Mesodermal cell (in vitro differentiated cells): Measurements from ENCODE around the gene AGAP1.

Source experiments
- H3K27ac ChIP-seq: 2 replicates; pipeline ENCODE4 v1.7.0; 2013; ENCODE audit warnings: mild to moderate bottlenecking, low read depth, low read length, moderate library complexity; ENCODE audit not compliant: severe bottlenecking
- H3K36me3 ChIP-seq: 2 replicates; pipeline ENCODE4 v1.7.1; 2013; ENCODE audit warnings: mild to moderate bottlenecking, low read length, moderate library complexity; ENCODE audit not compliant: control insufficient read depth, insufficient read depth
- H3K4me1 ChIP-seq: one replicate; pipeline ENCODE4 v1.7.1; 2013; ENCODE audit warnings: mild to moderate bottlenecking, low read length; ENCODE audit not compliant: insufficient read depth, control insufficient read depth, poor library complexity, severe bottlenecking
- H3K4me3 ChIP-seq: 2 replicates; pipeline ENCODE4 v1.7.0; 2013; ENCODE audit warnings: low read length, control low read depth, mild to moderate bottlenecking; ENCODE audit not compliant: insufficient read depth, poor library complexity, severe bottlenecking; ENCODE audit errors: extremely low read depth
- H3K9me3 ChIP-seq: 2 replicates; pipeline ENCODE4 v1.7.1; 2013; ENCODE audit warnings: mild to moderate bottlenecking, low read length, moderate library complexity; ENCODE audit not compliant: control insufficient read depth
- WGBS, 2 experiments: methylation state at CpG; one replicate each; pipeline ENCODE4 v1.1.5; 2013; ENCODE audit warnings: missing lambda C conversion rate in 2 of 2; ENCODE audit not compliant: insufficient coverage in 2 of 2; 5-methylcytosine and 5-hydroxymethylcytosine counted together

The AGAP1 gene

GRCh38 chr2:235723371-235723770, 229.5 kb downstream of the AGAP1 start:
- no peaks in the 10 kb centered on the region for H3K9me3 ChIP-seq
- H3K36me3 ChIP-seq: peaks cover 15% of the 10 kb centered on the region
- no peak overlapping the region for H3K27ac ChIP-seq
- peaks cover 7% of the 10 kb centered on the region for H3K4me1 ChIP-seq
- no peak overlapping the region for H3K4me3 ChIP-seq
- WGBS, 2 experiments: 96 to 100% methylated on average over 4 to 5 of the region's 6 CpGs

- 92 to 95% methylated on average over 12 to 16 of the region's 16 CpGs for WGBS, 2 experiments
- no peak overlapping the region for H3K4me3 ChIP-seq
- peaks cover 16% of the 10 kb centered on the region for H3K36me3 ChIP-seq
- H3K9me3 ChIP-seq: no peaks in the 10 kb centered on the region
- peaks cover 3% of the 10 kb centered on the region for H3K4me1 ChIP-seq
- no peak overlapping the region for H3K27ac ChIP-seq
These were observed 230.1 kb downstream of the AGAP1 start for GRCh38 chr2:235723811-235724465.

DNA sequence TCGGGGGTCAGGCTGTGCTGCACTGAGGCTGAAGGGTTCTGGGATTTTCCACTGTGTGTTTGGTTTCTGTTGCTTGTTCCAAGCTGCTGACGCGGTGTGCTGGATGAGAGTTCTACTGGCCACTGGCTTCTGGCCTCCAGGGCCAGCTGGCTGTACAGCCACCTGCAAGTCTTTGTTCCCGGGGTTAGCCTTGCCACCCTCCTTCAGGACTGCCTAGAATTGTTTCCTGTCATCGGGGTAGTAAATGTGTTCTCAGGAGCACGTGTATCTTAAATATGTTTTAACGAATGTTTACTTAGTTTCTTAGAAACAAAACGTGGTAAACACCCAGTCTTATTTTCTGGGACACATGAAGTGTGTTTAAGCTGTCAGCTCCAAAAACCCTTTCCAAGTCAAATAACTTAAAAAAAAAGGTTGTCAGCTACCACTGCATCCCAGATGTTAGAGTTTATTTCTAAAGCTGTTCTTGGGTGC, 231.2 kb downstream of the AGAP1 start:
- no peak overlapping the region for H3K4me3 ChIP-seq

GRCh38 chr2:235725841-235726240, 232.0 kb downstream of the AGAP1 start:
- 80 to 98% methylated on average over 1 to 4 of the region's 4 CpGs for WGBS, 2 experiments
- Histone ChIP-seq H3K9me3 (no peaks in the 10 kb centered on the region), H3K4me1 (peaks cover under 1% of the 10 kb centered on the region), H3K4me3 (no peak overlapping the region), H3K27ac (no peak overlapping the region), H3K36me3 (peaks cover 10% of the 10 kb centered on the region)

More for the DNA sequence above, 231.2 kb downstream of the AGAP1 start:
- 93 to 96% methylated on average over 4 to 7 of the region's 8 CpGs for WGBS, 2 experiments
- peaks cover 15% of the 10 kb centered on the region for H3K36me3 ChIP-seq
- H3K27ac ChIP-seq: no peak overlapping the region
- H3K4me1 ChIP-seq: no peaks in the 10 kb centered on the region
- no peaks in the 10 kb centered on the region for H3K9me3 ChIP-seq

DNA sequence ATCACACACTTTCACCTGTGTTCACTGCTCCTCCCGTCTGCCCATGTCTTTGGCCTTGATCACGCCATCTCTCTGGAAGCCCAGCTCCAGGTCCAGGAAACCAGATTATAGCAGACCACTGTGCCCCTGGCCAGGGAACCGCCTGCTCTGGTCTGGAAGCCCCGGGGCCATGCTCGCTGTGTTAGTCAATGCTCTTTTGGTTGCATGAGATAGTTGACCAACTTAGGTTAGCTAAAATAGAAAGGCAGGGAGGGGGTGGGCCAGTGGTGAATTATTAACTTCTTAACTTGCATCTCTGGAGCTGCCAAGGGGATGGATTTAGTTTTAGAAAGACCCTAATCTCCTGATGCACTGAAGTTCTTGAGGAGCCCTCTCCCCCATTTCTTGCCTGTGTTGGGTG, 232.7 kb downstream of the AGAP1 start:
- Histone ChIP-seq H3K4me1 (peaks cover 5% of the 10 kb centered on the region), H3K9me3 (no peaks in the 10 kb centered on the region), H3K36me3 (peaks cover 10% of the 10 kb centered on the region), H3K4me3 (no peak overlapping the region), H3K27ac (no peak overlapping the region)
- 92 to 100% methylated on average over 5 of the region's 5 CpGs for WGBS, 2 experiments

GRCh38 chr2:235727174-235727573, 233.3 kb downstream of the AGAP1 start:
- WGBS, 2 experiments: 92 to 100% methylated on average over 2 to 3 of the region's 5 CpGs
- Histone ChIP-seq H3K36me3 (peaks cover 8% of the 10 kb centered on the region), H3K27ac (no peak overlapping the region), H3K4me3 (no peak overlapping the region), H3K9me3 (no peaks in the 10 kb centered on the region), H3K4me1 (peaks cover 5% of the 10 kb centered on the region)

- Histone ChIP-seq H3K4me3 (no peak overlapping the region), H3K36me3 (peaks cover 2% of the 10 kb centered on the region), H3K4me1 (peaks cover 5% of the 10 kb centered on the region), H3K27ac (no peak overlapping the region), H3K9me3 (no peaks in the 10 kb centered on the region)
- 95 to 96% methylated on average over 14 of the region's 17 CpGs for WGBS, 2 experiments
These were observed 234.3 kb downstream of the AGAP1 start for GRCh38 chr2:235727891-235728799.

GRCh38 chr2:235728800-235729556, 235.1 kb downstream of the AGAP1 start:
- Histone ChIP-seq H3K36me3 (peaks cover 2% of the 10 kb centered on the region), H3K4me3 (no peak overlapping the region), H3K4me1 (peaks cover 5% of the 10 kb centered on the region), H3K9me3 (no peaks in the 10 kb centered on the region), H3K27ac (no peak overlapping the region)
- 93 to 95% methylated on average over 7 to 12 of the region's 12 CpGs for WGBS, 2 experiments

- H3K4me3 ChIP-seq: no peak overlapping the region
- H3K9me3 ChIP-seq: no peaks in the 10 kb centered on the region
- H3K36me3 ChIP-seq: peaks cover 2% of the 10 kb centered on the region
- no peak overlapping the region for H3K27ac ChIP-seq
- H3K4me1 ChIP-seq: peaks cover 5% of the 10 kb centered on the region
- 86 to 100% methylated on average over 3 to 4 of the region's 4 CpGs for WGBS, 2 experiments
These were observed 235.7 kb downstream of the AGAP1 start for GRCh38 chr2:235729557-235729947.

GRCh38 chr2:235730115-235730514, 236.3 kb downstream of the AGAP1 start:
- H3K4me1 ChIP-seq: peaks cover 5% of the 10 kb centered on the region
- H3K4me3 ChIP-seq: no peak overlapping the region
- peaks cover 5% of the 10 kb centered on the region for H3K36me3 ChIP-seq
- 97% methylated on average over 3 of the region's 7 CpGs; no CpG with 5 or more reads in 1 of the 2 experiments for WGBS, 2 experiments
- H3K9me3 ChIP-seq: no peaks in the 10 kb centered on the region
- no peak overlapping the region for H3K27ac ChIP-seq
